ENCODE data around the gene OSCAR. TPM values are rescaled to one million over a fixed set of nuclear protein-coding genes. Genes with fewer than 3 reads are reported as not detected.

OSCAR gene, protein sequence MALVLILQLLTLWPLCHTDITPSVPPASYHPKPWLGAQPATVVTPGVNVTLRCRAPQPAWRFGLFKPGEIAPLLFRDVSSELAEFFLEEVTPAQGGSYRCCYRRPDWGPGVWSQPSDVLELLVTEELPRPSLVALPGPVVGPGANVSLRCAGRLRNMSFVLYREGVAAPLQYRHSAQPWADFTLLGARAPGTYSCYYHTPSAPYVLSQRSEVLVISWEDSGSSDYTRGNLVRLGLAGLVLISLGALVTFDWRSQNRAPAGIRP
- 0.15 and 0.33 TPM in 2 replicates for total RNA-seq

DNA sequence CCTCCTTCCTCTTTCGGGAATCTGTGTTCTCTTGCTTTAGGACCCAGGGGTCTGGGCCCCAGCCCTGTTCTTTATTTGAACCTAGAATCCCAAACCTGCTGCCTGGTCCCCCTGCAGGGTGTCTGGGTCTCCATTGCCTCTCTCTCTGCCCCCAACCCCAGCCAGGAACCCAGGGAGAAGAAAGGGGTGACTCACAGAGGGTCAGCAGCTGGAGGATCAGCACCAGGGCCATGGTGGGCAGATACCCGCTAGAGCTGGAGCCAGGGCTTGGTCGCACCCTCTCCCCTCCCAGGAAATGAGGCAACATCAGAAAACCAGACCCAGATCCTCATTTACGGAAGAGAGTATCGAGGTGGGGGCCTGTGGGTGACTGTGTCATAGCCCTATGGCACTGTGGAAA lies at the start of gene OSCAR:
Gene OSCAR, minus strand, starts transcription at position 243 of the 400 bp plus-strand sequence. Its CDS starts 11 bp downstream, at position 232.

DNA sequence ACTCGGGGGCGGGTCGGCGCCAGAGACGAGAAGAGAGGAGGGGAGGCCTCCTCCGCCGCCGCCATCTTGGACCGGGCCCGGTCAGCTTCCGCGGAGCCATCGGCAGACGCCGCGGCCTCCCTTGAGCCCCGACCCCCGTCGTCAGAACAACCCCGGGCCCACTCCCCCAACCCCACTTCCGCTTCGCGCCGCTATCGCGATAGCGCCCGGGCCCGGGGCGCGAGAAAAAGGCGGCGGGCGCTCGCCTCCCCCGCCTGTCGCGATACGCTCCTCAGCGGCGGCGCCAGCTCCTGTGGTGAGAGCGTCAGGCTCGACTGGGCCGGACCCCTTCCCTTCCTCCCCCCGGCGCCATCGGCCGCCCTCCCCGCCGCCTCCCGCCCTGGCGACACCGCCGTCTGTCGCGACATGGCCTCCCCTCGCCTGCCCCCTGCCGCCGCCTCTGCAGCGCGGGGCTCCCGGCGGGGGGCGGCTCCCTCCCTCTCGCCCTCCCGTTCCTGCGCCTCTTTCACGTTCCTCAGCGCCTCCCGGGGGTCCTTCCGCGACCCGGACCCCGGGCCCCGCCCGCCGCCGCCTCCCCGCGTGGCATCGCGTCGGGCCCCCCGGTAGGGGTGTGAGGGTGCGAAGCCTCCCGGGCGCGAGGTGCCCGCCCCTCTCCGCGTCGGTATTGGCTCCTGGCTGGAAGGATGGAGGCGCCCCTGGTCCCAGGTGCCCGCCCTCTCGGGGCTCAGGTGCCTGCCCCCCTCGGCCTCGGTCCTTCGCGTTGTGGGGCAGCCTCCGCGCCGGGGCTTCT lies 37.3 kb upstream of the OSCAR start, which contains the start of gene CNOT3:
Gene CNOT3, plus strand, starts transcription at position 64 of the 790 bp plus-strand sequence. CDS start 5,217 bp downstream, outside the sequence.

DNA sequence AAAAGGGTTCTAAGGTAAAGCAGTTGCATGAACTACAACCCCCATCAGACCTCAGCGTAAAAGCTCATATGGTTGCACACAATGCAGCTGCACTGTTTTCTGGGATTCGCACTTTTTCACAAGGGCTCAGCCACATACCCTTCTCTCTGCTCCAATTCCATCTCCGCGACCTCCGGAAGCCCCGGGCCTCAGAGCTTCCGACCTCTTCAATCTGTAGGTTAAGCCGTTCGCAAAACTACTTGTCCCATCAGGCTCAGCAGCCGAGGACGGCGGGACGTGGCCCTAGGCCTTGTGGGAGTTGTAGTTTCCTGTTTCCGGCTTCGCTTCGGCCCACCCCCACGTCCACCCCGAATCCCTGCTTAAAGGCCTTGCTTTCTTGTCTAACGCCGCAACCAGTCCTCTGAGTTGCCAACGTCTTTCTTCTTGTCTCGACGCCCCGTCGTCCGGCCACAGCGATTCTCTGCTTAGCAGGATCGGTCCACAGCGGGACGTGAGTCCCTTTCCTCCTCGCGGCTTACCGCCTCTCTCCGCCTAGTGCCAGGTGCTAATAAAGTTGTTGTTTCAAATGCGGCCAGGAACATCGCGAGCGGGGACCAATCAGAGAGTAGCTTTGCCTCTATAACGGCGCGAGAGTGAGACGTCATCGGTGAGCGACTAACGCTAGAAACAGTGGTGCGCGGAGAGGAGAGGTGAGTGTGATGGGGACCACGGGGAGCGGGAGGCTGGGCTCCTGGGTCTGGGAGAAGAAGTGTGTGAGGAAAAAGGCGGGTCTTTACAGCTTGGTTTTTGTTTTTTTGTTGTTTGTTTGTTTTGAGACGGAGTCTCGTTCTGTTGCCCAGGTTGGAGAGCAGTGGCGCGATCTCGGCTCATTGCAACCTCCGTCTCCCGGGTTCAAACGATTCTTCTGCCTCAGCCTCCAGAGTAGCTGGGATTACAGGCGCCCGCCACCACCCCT lies 14.8 kb upstream of the OSCAR start, which contains the start of the genes PRPF31 and TFPT:
Gene PRPF31, plus strand, starts transcription at position 646 of the 955 bp plus-strand sequence. CDS start 2,525 bp downstream, outside the sequence.
Gene TFPT, minus strand, starts transcription at position 549 of the 955 bp plus-strand sequence. Its CDS starts 388 bp downstream, at position 161.

DNA sequence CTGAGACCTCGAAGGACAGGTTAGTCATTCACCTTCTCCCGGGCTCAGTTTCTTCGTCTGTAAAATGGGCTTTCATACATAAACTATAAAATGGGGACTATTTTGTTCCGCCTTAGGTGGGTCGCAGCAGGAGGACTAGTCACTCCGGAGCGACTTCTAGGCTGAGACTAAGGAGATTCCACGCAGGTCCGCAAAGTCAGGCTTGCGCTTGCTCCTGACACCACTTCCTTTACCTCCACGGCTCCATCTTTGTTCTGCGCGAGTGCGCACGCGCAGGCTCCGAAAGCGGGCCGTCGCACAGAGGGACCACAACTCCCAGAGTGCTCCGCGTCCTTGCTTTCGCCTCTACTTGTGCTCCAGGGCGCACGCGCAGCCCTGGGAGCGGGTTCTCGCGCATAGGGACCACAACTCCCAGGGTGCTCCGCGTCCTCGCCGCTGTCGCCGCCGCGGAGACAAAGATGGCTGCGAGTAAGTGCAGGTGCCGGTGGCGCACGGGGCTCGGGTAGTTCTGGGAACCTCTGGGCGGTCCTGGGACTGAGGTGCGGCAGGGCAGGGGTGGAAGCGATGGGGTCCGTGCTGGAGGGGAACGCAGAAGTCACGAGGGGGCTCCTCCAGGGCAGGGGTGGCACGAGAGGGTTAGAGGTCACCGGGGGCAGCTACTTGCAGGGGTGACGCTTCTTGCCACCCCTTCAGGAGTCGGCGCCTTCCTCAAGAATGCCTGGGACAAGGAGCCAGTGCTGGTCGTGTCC lies 2.0 kb upstream of the OSCAR start, which contains the start of gene NDUFA3:
Gene NDUFA3, plus strand, starts transcription at position 435 of the 749 bp plus-strand sequence. Its CDS starts 24 bp downstream, at position 459.

DNA sequence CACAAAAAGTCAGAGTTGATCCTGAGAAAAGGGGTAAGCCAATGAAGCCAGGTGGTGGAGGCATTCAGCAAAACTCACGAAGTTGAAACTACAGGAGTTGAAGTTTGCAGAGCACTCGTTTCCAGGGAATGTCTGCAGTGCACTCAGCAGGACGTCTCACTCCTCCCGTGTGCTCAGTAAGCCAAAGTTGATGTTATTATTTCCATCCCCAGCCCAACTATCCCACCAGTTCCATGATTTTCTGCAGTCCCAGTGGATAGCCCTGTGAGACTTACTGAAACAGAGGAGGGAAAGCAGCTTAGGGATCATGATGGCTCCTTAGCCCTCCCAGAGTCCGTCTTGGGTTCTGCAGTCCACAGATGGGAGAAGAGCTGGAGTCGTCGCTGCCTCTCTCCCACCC lies 19.6 kb downstream of the OSCAR start, which contains the start of gene TARM1:
Gene TARM1, minus strand, starts transcription at position 334 of the 400 bp plus-strand sequence. Its CDS starts 25 bp downstream, at position 309.

DNA sequence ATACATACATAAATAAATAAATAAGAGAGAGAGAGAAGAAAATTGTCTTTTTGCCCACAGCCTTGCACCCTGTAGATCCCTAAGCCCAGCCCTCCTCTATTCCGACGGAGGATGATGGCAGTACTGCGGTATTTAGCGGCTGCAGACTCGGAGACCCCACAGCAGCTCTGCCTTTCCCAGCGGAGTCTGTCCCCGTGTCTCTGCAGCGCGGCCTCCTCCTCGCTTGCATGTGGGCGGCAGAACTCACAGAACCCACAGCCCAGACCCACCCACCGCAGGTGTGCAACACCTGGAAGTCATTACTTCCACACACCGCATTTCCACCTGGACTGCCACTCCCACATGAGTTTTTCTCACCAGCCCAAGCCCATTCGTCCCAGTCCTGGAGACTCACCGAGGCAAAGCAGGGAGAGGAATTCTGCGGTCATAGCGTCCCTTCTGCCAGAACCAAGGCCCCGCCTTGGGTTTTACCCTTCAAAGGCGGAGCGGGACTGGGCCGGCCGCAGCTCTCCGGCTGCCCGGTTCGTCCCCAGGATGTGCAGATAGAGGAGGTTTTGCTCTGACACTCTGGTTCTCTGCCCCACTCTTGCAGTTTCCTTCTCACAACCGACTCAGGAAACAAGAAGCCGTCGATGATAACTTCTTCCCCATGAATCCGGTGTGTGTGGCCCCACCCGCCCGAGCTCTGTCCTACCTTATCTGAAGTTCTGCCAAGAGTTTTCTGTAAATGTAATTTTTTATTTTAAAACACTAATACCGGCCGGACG lies 37.1 kb downstream of the OSCAR start, which contains the start of gene VSTM1:
Gene VSTM1, minus strand, starts transcription at position 548 of the 767 bp plus-strand sequence. Its CDS starts 120 bp downstream, at position 428.

Other genes starting within 250 kb of the OSCAR start
- gene MYADM, start 232.9 kb downstream of the OSCAR start, total RNA-seq: 9.3 and 11.9 TPM in 2 replicates
- not detected in 2 replicates for gene PRKCG, start 218.6 kb downstream of the OSCAR start, total RNA-seq
- 0.44 and 2.6 TPM in 2 replicates for gene CACNG7, start 191.5 kb downstream of the OSCAR start, total RNA-seq
- gene CACNG8, start 137.9 kb downstream of the OSCAR start, total RNA-seq: 0.50 and 0.58 TPM in 2 replicates
- gene CACNG6, start 109.2 kb downstream of the OSCAR start, total RNA-seq: 0.33 TPM in 1 of 2 replicates, not detected in the other
- not detected in 2 replicates for gene VSTM1, start 36.9 kb downstream of the OSCAR start, total RNA-seq
- not detected in 2 replicates for gene TARM1, start 19.4 kb downstream of the OSCAR start, total RNA-seq
- gene NDUFA3, start 2.1 kb upstream of the OSCAR start, total RNA-seq: 5.8 and 25.1 TPM in 2 replicates
- gene TFPT, start 14.9 kb upstream of the OSCAR start, total RNA-seq: 11.7 and 16.4 TPM in 2 replicates
- 56.9 and 79.4 TPM in 2 replicates for gene PRPF31, start 15.0 kb upstream of the OSCAR start, total RNA-seq
- gene CNOT3, start 37.0 kb upstream of the OSCAR start, total RNA-seq: 10.1 and 25.9 TPM in 2 replicates
- 4.3 and 5.4 TPM in 2 replicates for gene LENG1, start 58.9 kb upstream of the OSCAR start, total RNA-seq
- gene TMC4, start 72.4 kb upstream of the OSCAR start, total RNA-seq: 0.58 and 0.83 TPM in 2 replicates
- 36.8 and 94.6 TPM in 2 replicates for gene MBOAT7, start 88.8 kb upstream of the OSCAR start, total RNA-seq
- 86.1 and 105 TPM in 2 replicates for gene TSEN34, start 90.5 kb upstream of the OSCAR start, total RNA-seq
- 1,744 and 1,790 TPM in 2 replicates for gene RPS9, start 100.1 kb upstream of the OSCAR start, total RNA-seq
- not detected in 2 replicates for gene LILRB3, start 122.2 kb upstream of the OSCAR start, total RNA-seq
- gene LILRA6, start 142.0 kb upstream of the OSCAR start, total RNA-seq: not detected in 2 replicates
- under 0.01 TPM in 1 of 2 replicates, not detected in the other for gene LILRB5, start 156.5 kb upstream of the OSCAR start, total RNA-seq
- gene LILRB2, start 180.3 kb upstream of the OSCAR start, total RNA-seq: not detected in 2 replicates
- gene LILRA5, start 212.4 kb upstream of the OSCAR start, total RNA-seq: not detected in 2 replicates
- not detected in 2 replicates for gene LILRA4, start 238.4 kb upstream of the OSCAR start, total RNA-seq

All from smooth muscle cell of trachea (primary cell).